Medulla oblongata (tissue), 1 donor: Measurements from ENCODE around the gene DNASE1L3.

ENCODE experiments used
- DNase-seq: peaks from one replicate; pipeline ENCODE4 v3.0.0-alpha.2; 2015; ENCODE audit errors: extremely low spot score

The DNASE1L3 gene

GRCh38 chr3:58200846-58201355 is 9.9 kb downstream of the DNASE1L3 start:
- DNase-seq, result no peak

GRCh38 chr3:58200121-58200709 is 10.6 kb downstream of the DNASE1L3 start:
- DNase-seq, result no peak

DNA sequence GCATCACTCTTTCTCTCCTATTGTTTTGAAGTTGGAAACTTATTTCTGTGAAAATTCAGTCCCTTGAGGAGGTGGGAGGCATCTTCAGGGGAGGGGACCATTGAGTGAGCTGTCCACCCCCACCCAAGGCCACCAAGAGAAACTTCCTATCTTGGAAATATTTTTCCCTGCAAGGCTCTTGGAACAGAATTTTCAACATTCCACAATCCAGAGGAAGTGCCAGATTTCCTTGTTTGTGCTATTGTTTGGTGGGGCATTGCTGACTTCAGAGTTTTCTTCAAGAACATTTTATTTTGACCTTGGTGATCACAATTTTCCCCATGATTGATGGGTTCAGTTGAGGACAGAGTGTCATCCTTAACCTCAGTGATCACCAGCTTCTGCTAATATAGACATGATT is 12.0 kb downstream of the DNASE1L3 start:
- DNase-seq, result no peak

DNA sequence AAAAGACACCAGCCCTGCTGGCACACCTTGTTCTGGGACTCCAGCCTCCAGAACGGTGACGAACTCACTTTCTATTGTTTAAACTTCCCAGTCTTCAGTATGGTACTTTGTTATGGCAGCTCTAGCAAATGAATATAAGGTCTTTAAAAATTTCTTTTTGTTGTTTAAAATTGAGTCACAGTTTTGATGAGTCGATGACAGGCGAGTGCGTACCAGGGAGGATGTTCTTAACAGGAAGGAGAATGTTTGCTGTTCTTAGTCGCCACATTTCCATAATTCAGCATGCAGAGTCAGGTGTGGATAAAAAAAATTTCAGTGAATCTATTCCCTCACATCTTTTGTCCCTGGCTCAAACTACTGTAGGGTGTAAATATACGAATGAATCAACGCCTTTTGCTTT is 12.4 kb downstream of the DNASE1L3 start:
- no peak for DNase-seq

DNA sequence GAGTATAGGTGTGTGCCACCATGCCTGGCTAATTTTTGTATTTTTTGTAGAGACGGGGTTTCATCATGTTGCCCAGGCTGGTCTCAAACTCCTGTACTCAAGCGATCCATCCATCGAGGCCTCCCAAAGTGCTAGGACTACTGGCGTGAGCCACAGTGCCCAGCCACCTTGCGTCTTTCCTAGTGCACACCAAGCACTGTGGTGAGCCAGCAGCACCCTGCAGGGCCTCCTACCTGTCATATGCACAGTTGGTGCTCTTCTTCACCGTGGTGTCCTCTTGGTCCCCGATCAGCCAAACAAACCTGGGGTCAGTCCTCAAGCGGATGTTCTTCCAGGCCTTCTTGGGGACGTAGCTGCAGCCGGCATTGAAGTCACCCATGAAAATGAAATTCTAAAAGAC is 13.2 kb downstream of the DNASE1L3 start:
- no peak for DNase-seq

DNA sequence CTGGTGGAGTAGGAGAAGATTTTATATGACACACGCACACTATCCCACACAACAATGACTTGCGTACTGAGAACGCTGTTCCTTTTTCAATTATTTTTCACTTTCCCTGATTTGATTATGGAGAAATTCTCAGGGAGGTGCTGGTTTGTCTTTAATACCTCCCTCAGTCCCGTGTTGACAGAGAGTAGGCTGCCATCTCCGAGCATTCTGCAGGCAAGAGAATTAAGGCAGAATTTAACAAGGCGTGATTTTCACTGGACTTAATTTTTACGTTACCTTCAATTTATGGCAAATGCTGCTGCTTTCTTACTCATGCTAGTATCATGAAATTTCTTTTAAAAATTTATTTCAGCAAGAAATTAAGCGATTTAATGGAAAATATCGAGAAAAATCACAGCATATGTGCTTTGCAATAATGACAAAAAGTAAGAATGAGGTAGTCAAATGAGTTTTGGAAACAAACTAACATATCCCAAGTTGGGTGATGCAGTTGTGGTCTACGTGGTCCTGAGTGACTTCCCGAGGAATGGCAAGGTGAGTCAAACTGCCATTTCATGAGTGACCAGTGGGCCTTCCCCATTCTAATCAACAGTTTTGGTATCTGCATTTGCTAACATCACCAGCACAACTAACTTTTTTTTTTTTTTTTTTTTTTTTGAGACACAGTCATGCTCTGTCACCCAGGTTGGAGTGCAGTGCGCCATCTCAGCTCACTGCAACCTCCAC is 16.9 kb downstream of the DNASE1L3 start:
- no peak for DNase-seq

- no peak for DNase-seq
Observed at GRCh38 chr3:58192069-58192468, 18.7 kb downstream of the DNASE1L3 start.

GRCh38 chr3:58191361-58191991 is 19.3 kb downstream of the DNASE1L3 start:
- DNase-seq, result no peak

GRCh38 chr3:58190882-58191281 is 19.9 kb downstream of the DNASE1L3 start:
- no peak for DNase-seq

DNA sequence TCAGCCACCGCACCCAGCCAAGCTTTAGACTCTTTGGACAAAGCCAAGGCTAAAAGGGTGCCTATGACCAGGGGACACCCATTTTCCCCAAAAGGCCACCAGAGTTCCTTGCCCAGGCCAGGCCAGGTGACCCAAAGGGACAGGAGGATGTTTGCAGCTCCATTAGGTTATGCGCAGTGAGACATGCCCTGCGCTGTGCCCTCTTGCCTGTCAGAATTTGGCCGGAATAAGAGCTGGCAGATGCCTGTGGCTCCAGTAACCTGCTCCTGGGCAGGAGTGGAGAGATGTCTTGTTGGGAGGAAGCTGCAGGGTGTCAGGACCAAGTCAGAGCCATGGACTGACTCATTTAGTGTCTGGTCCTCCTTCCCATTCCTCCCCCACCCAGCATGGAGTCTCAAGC is 20.5 kb downstream of the DNASE1L3 start:
- no peak for DNase-seq

- no peak for DNase-seq
Observed at GRCh38 chr3:58189691-58190090, 21.1 kb downstream of the DNASE1L3 start.

GRCh38 chr3:58188921-58189451 is 21.8 kb downstream of the DNASE1L3 start:
- no peak for DNase-seq

- DNase-seq, result no peak
Observed at GRCh38 chr3:58188173-58188564, 22.6 kb downstream of the DNASE1L3 start.

- no peak for DNase-seq
Observed at GRCh38 chr3:58184982-58185360, 25.8 kb downstream of the DNASE1L3 start.

- no peak for DNase-seq
Observed at GRCh38 chr3:58184309-58184981, 26.3 kb downstream of the DNASE1L3 start.

DNA sequence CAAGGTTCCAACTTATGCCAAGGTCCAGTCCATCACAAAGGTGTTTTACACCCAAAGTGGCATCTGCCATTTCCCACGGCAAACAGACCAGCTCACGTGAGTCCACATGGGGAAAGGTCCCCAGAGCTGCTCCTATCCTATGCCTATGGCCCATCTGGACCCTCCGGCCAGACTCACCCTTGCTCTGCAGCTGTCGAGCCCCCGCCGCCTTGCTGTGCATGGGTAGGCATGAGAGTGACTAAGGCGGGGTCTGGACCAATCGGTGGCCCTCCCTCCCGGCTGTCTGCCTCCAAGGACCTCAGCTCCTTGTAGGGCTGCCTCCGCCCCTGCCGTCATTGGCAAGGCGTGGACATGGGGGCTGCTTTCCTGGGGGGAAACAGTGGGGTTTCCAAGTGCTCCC is 26.9 kb downstream of the DNASE1L3 start:
- DNase-seq, result no peak

DNA sequence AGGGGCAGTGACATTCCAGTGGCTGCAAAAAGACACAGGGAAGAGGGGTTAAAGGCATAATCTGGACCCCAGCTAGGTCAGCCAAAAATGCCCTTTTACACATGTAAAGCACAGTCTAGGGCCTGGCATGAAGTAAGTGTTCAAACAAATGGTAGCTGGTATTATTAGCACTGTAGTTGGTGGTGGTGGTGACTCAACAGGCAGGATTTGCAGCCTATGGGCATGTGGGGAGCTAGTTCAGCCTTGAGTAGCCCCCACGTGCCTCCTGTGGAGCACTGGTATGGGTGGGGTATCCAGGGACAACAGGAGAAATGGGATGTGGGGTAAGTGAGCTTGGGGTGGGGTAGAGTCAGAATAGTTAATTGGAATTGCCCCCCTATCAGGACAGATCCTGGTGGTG is 27.6 kb downstream of the DNASE1L3 start:
- DNase-seq, result no peak

DNA sequence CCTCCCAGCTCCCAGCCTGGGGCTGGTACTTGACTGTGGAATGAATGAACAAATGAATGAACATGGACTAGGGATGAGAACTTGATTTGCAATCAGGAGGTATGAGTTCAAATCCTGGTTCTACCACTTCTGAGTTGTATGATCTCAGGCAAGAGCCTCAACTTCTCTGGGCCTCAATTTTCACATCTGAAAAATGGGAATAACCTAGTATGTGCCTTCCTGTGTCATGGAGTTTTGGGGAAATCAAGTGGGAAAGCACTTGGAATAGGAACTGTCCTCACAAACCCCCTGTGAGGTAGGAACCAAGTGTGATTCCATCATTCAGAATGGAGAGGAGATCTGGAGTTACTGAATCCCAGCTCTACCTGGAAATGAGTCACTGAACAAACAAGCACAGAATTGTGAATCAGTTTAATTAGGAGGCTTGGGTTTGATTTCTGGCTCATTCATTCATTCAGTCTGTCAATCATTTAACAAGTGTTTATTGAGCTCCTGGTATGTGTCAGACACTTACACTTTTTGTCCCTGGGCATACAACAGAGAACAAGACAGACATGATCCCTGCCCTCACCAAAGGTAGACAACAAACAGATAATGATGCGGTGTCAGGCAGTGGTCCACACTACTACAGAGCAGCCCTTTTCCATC is 29.7 kb downstream of the DNASE1L3 start:
- DNase-seq, result no peak

- no peak for DNase-seq
Observed at GRCh38 chr3:58180099-58180880, 30.5 kb downstream of the DNASE1L3 start.

DNA sequence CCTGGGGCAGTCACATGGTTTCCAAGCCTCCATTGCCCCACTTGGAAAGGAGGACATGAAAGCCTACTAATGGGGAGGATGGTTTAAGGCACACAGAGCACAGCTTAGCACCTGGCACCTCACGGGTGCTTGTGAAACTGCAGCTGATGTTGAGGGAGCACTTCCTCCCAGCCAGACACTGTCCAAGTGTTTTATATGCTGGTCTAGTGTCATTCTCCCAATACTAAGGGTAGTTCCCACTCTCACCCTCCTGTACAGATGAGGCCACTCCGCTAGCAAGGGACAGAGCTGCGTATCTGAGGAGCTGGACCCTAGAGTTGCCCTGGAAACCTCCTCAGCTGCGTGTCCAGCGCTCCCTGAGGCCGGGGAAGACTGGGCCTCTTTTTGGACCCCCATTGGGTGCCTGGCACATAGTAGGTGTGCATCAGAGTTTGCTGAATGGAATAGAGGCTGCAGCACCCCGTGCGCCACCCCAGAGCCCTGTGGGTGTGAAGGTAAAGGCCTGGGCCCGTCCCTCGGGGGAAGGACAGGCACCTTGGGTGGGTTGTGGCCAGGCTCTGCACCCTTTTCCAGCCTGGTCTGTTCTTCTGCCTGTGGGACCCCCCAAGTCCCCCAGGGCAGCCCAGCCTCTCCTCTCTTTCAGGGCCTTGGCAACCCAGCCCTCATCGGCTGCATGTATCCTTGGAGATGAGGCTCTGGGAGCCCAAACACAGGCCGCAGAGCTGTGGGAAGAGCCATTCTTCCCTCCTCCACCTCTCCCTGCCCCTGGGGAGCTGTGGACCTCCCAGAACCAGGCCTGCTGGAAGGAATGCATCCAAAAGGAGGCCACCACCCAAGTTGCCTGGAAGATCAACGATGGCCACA is 31.3 kb downstream of the DNASE1L3 start:
- DNase-seq, result no peak
